SH-SY5Y (cell line): ENCODE results near the gene PLCG2.

Experiments
- GATA2 ChIP-seq: IDR thresholded peaks from 2 replicates; pipeline ENCODE4 v1.6.1; 2011; ENCODE audit warnings: mild to moderate bottlenecking, low read depth, low read length
- GATA3 ChIP-seq: IDR thresholded peaks from 2 replicates; pipeline ENCODE4 v1.6.1; 2011; ENCODE audit warnings: low read depth, mild to moderate bottlenecking, low read length, moderate library complexity

DNA sequence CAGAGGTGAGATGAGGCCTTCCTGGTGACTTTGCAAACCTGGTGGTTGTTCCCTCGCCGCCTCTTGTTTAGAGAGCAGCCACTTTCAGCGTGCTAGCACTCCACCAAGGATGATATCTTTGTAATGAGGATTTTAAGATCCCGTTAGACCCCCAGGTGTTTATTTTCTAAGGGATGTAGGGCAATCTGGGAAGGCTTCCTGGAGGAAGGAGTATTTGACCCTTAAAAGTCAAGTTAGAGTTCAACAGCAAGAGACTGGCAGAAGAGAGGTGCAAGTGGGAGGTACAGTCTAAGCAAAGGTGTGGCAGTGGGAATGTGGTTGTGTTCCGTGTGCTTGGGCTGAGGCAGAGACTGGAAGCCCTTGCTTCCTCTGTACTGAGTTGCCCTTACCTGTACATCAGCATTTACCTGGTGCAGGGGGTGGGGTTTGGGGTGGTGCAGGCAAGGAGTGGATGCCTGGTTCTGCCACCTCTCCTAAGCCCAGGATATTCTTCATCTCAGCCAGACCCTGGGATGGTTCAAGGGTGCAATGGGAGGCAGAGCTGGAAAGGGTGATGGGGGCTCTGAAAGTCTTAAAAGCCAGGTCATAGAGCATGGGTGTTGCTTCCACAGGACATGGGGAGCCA, 148.6 kb downstream of the PLCG2 start:
- TF ChIP-seq GATA2 (no peak), GATA3 (no peak)
